Liver (tissue), 9 donors: ENCODE data around the gene RAC2. TPM values are rescaled to one million over a fixed set of nuclear protein-coding genes. Genes with fewer than 3 reads are reported as not detected.

ENCODE experiments used
- DNase-seq: peaks from one replicate; pipeline ENCODE4 v3.0.0-alpha.2; 2017; ENCODE audit warnings: low spot score
- H3K27ac ChIP-seq, 2 donors: one replicate each; pipeline ENCODE4 v1.7.0; 2013; ENCODE audit warnings: inconsistent platforms in 2 of 2, low read length in 2 of 2, control low read depth in 1 of 2, low read depth in 1 of 2, mild to moderate bottlenecking in 1 of 2
- H3K27me3 ChIP-seq, 4 donors: one replicate each; pipeline versions ENCODE4 v1.6.1 to v1.7.0; 2013; ENCODE audit warnings: low read length in 3 of 4, inconsistent platforms in 1 of 4, mild to moderate bottlenecking in 1 of 4, moderate library complexity in 1 of 4; ENCODE audit not compliant: control insufficient read depth in 4 of 4, insufficient read depth in 4 of 4
- H3K36me3 ChIP-seq, 4 donors: one replicate each; pipeline versions ENCODE4 v1.6.1 to v1.7.0; 2013; ENCODE audit warnings: low read length in 3 of 4, mild to moderate bottlenecking in 3 of 4, low read depth in 1 of 4, moderate library complexity in 1 of 4; ENCODE audit not compliant: control insufficient read depth in 4 of 4, insufficient read depth in 3 of 4
- H3K4me1 ChIP-seq, 4 donors: one replicate each; pipeline versions ENCODE4 v1.6.1 to v1.7.0; 2013; ENCODE audit warnings: low read length in 3 of 4, mild to moderate bottlenecking in 3 of 4, moderate library complexity in 1 of 4; ENCODE audit not compliant: control insufficient read depth in 4 of 4, insufficient read depth in 4 of 4
- H3K4me3 ChIP-seq, 3 donors: one replicate each; pipeline versions ENCODE4 v1.6.1 to v1.7.0; 2013; ENCODE audit warnings: low read length in 3 of 3, control low read depth in 1 of 3, low read depth in 1 of 3, mild to moderate bottlenecking in 1 of 3
- H3K9ac ChIP-seq, 2 donors: one replicate each; pipeline ENCODE4 v1.7.0; 2013; ENCODE audit warnings: low read length in 2 of 2, mild to moderate bottlenecking in 2 of 2, moderate library complexity in 2 of 2, control low read depth in 1 of 2, low read depth in 1 of 2
- H3K9me3 ChIP-seq, 4 donors: one replicate each; pipeline versions ENCODE4 v1.6.1 to v1.7.0; 2013; ENCODE audit warnings: low read length in 3 of 4; ENCODE audit not compliant: control insufficient read depth in 4 of 4
- CTCF ChIP-seq: fragments of 150-350 bp; IDR thresholded peaks from 2 replicates; pipeline ENCODE4 v1.5.1; 2017; ENCODE audit warnings: improper control_type of control experiment, low read depth, low read length; ENCODE audit not compliant: missing input control
- EGR1 ChIP-seq, 2 donors: IDR thresholded peaks; 2 replicates each; pipeline ENCODE4 v1.6.1; 2016 to 2018; ENCODE audit warnings: antibody characterized with exemption in 2 of 2, low read depth in 2 of 2
- FOXA1 ChIP-seq: IDR thresholded peaks from 2 replicates; pipeline ENCODE4 v1.6.1; 2016; ENCODE audit warnings: antibody characterized with exemption
- FOXA2 ChIP-seq: IDR thresholded peaks from 2 replicates; pipeline ENCODE4 v1.6.1; 2016; ENCODE audit warnings: antibody characterized with exemption
- GABPA ChIP-seq, 2 donors: IDR thresholded peaks in 1 of 2; conservative IDR thresholded peaks in 1 of 2; 2 replicates each; pipeline ENCODE4 v1.6.1; 2016; ENCODE audit warnings: antibody characterized with exemption in 2 of 2, mild to moderate bottlenecking in 1 of 2, moderate library complexity in 1 of 2
- HNF4A ChIP-seq, 2 donors: conservative IDR thresholded peaks; 2 replicates each; pipeline ENCODE4 v1.6.1; 2016; ENCODE audit warnings: antibody characterized with exemption in 2 of 2, mild to moderate bottlenecking in 2 of 2
- HNF4G ChIP-seq: IDR thresholded peaks from 2 replicates; pipeline ENCODE4 v1.6.1; 2016; ENCODE audit warnings: antibody characterized with exemption
- JUND ChIP-seq, 2 donors: IDR thresholded peaks; 2 replicates each; pipeline ENCODE4 v1.6.1; 2016; ENCODE audit warnings: antibody characterized with exemption in 2 of 2
- NR2F2 ChIP-seq: IDR thresholded peaks from 2 replicates; pipeline ENCODE4 v1.6.1; 2016; ENCODE audit warnings: antibody characterized with exemption
- RAD21 ChIP-seq, 2 donors: IDR thresholded peaks; 2 replicates each; pipeline ENCODE4 v1.6.1; 2016; ENCODE audit warnings: antibody characterized with exemption in 2 of 2, mild to moderate bottlenecking in 2 of 2
- REST ChIP-seq: IDR thresholded peaks from 2 replicates; pipeline ENCODE4 v1.6.1; 2016; ENCODE audit warnings: antibody characterized with exemption, mild to moderate bottlenecking
- RXRA ChIP-seq, 2 donors: IDR thresholded peaks; 2 replicates each; pipeline ENCODE4 v1.6.1; 2017 to 2018; ENCODE audit warnings: antibody characterized with exemption in 2 of 2, mild to moderate bottlenecking in 1 of 2
- SP1 ChIP-seq: IDR thresholded peaks from 2 replicates; pipeline ENCODE4 v1.6.1; 2018; ENCODE audit warnings: antibody characterized with exemption, mild to moderate bottlenecking
- TAF1 ChIP-seq: conservative IDR thresholded peaks from 2 replicates; pipeline ENCODE4 v1.6.1; 2016; ENCODE audit warnings: antibody characterized with exemption, mild to moderate bottlenecking
- YY1 ChIP-seq: IDR thresholded peaks from 2 replicates; pipeline ENCODE4 v1.6.1; 2016; ENCODE audit warnings: antibody characterized with exemption, mild to moderate bottlenecking
- WGBS: extraction: QIAGEN DNeasy Blood & Tissue Kit; methylation state at CpG from one replicate; pipeline ENCODE4 v1.1.7; 2013; 5-methylcytosine and 5-hydroxymethylcytosine counted together
- polyA plus RNA-seq, 2 donors: library from polyadenylated mRNA; stranded (reverse) in 1 of 2; unstranded in 1 of 2; fragments of 200-250 nt in 1 of 2; fragments of >200 nt in 1 of 2; fragmentation: Nextera tagmentation in 1 of 2; extraction: Ambion mirVana in 1 of 2; gene quantifications; one replicate each; pipeline versions ENCODE4 v1.2.1 to v1.2.3, GENCODE V29; 2013 to 2015
- total RNA-seq, 2 donors: library from RNA; depleted of rRNA; stranded (reverse); fragments of >200 nt; gene quantifications; one replicate each; pipeline ENCODE4 v1.2.3, GENCODE V29; 2014
- TF ChIP-seq, protein P1 (sequence below): IDR thresholded peaks from 2 replicates; pipeline ENCODE4 v1.6.1; 2016; ENCODE audit warnings: antibody characterized with exemption
- TF ChIP-seq, protein P2 (sequence below): IDR thresholded peaks from 2 replicates; pipeline ENCODE4 v1.6.1; 2016; ENCODE audit warnings: antibody characterized with exemption
- TF ChIP-seq, protein P3 (sequence below): IDR thresholded peaks from 2 replicates; pipeline ENCODE4 v1.6.1; 2016; ENCODE audit warnings: antibody characterized with exemption
- donor health status: healthy.
- donor health status: healthy.
- donor health status: healthy.
- donor health status: healthy.
- donor health status: healthy.

Gene RAC2
- total and polyA plus RNA-seq, 4 donors, result 4.0 to 15.0 (median 7.4) TPM

GRCh38 chr22:37197451-37198257 is 46.4 kb downstream of the RAC2 start (continued):
- no peak for TF ChIP-seq GABPA (IDR thresholded peaks at IDR 0.05 in 1 of 2, conservative IDR thresholded peaks at IDR 0.05 in 1 of 2)

GRCh38 chr22:37196539-37197450 is 47.3 kb downstream of the RAC2 start:
- TF ChIP-seq GABPA (IDR thresholded peaks at IDR 0.05 in 1 of 2, conservative IDR thresholded peaks at IDR 0.05 in 1 of 2), result no peak
- TF ChIP-seq, protein P1, sequence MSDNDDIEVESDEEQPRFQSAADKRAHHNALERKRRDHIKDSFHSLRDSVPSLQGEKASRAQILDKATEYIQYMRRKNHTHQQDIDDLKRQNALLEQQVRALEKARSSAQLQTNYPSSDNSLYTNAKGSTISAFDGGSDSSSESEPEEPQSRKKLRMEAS, result peak; percentile 38
- TF ChIP-seq HNF4G, result peak; percentile 93
- peak; percentile 93 for TF ChIP-seq SP1
- no peak for TF ChIP-seq FOXA2
- peak; percentile 93 to 96 for TF ChIP-seq HNF4A (conservative IDR thresholded peaks at IDR 0.05)
- TF ChIP-seq, protein P2, sequence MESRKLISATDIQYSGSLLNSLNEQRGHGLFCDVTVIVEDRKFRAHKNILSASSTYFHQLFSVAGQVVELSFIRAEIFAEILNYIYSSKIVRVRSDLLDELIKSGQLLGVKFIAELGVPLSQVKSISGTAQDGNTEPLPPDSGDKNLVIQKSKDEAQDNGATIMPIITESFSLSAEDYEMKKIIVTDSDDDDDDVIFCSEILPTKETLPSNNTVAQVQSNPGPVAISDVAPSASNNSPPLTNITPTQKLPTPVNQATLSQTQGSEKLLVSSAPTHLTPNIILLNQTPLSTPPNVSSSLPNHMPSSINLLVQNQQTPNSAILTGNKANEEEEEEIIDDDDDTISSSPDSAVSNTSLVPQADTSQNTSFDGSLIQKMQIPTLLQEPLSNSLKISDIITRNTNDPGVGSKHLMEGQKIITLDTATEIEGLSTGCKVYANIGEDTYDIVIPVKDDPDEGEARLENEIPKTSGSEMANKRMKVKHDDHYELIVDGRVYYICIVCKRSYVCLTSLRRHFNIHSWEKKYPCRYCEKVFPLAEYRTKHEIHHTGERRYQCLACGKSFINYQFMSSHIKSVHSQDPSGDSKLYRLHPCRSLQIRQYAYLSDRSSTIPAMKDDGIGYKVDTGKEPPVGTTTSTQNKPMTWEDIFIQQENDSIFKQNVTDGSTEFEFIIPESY, result no peak
- TF ChIP-seq JUND (IDR thresholded peaks at IDR 0.05), result peak; percentile 89 to 91
- TF ChIP-seq, protein P3, sequence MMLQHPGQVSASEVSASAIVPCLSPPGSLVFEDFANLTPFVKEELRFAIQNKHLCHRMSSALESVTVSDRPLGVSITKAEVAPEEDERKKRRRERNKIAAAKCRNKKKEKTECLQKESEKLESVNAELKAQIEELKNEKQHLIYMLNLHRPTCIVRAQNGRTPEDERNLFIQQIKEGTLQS, result no peak
- peak; percentile 42 for TF ChIP-seq YY1
- no peak for TF ChIP-seq FOXA1
- TF ChIP-seq RAD21 (IDR thresholded peaks at IDR 0.05), result peak; percentile 30 to 57
- TF ChIP-seq CTCF, result peak; percentile 44
- peak; percentile 89 to 91 for TF ChIP-seq RXRA (IDR thresholded peaks at IDR 0.05)
- TF ChIP-seq TAF1, result no peak
- peak; percentile 81 for TF ChIP-seq REST
- no peak for TF ChIP-seq EGR1 (IDR thresholded peaks at IDR 0.05; ENCODE audit: low read depth in 2 of 2)
- TF ChIP-seq NR2F2, result peak; percentile 97
- H3K36me3 ChIP-seq, result no peaks in the 10 kb centered on the region
- H3K9me3 ChIP-seq, result no peaks in the 10 kb centered on the region
- no peak overlapping the region for H3K4me3 ChIP-seq
- H3K27me3 ChIP-seq, result no peaks in the 10 kb centered on the region
- 33% methylated on average over 14 of the region's 14 CpGs for WGBS
- peak overlapping the region in 1 of 2 donors; percentile 45 for H3K9ac ChIP-seq
- H3K4me1 ChIP-seq, result peaks cover 26 to 56% (median 42%) of the 10 kb centered on the region in 4 donors
- no peak for DNase-seq
- H3K27ac ChIP-seq, result peak overlapping the region; percentile 96
